ENCODE data around the gene UBA3.

- no peak for TF ChIP-seq CTCF (IDR thresholded peaks at IDR 0.05)
- no peak for TF ChIP-seq POLR2A (IDR thresholded peaks at IDR 0.05)
Observed at GRCh38 chr3:69032142-69032541, 48.0 kb downstream of the UBA3 start.
